Activated naive CD8-positive, alpha-beta T cell treated with anti-CD3 and anti-CD28 coated beads, Interleukin-2, amount 10 ng/mL, durations not matched to agents 7 days and 5 days (primary cell): ENCODE measurements around the gene C10orf95. TPM values are rescaled to one million over a fixed set of nuclear protein-coding genes. Genes with fewer than 3 reads are reported as not detected.
"Not testable (repeated sequence)": the region's sequence is repeated elsewhere in the genome, so short reads cannot be mapped to it uniquely, and the experiment has no call there.

Experiments
- ATAC-seq: fragments of 150-1000 bp; cut with Tn5 transposase; one replicate; pipeline ENCODE4 v1.10.0; 2021; ENCODE audit warnings: low read depth, moderate library complexity
- POLR2A ChIA-PET: fragments of 350-600 bp; sonication (Branson Sonifier 250); formaldehyde crosslinking; loops from one replicate; lab custom pipeline; 2021; ENCODE audit warnings: antibody characterized with exemption; lab: Charles Lee
- DNase-seq: peaks from one replicate; pipeline ENCODE4 v3.0.0; 2021
- H3K27ac Mint-ChIP-seq: one replicate; pipeline ENCODE4 v1.8.0; 2022; ENCODE audit warnings: mild to moderate bottlenecking, mixed read lengths
- H3K27me3 Mint-ChIP-seq: one replicate; pipeline ENCODE4 v1.8.0; 2022; ENCODE audit warnings: mild to moderate bottlenecking, moderate library complexity, mixed read lengths
- H3K36me3 Mint-ChIP-seq: one replicate; pipeline ENCODE4 v1.8.0; 2021; ENCODE audit warnings: mild to moderate bottlenecking, mixed read lengths
- H3K4me1 Mint-ChIP-seq: one replicate; pipeline ENCODE4 v1.8.0; 2021; ENCODE audit warnings: mixed read lengths
- H3K4me3 Mint-ChIP-seq: one replicate; pipeline ENCODE4 v1.8.0; 2022; ENCODE audit warnings: mild to moderate bottlenecking, moderate library complexity, mixed read lengths
- H3K9me3 Mint-ChIP-seq: one replicate; pipeline ENCODE4 v1.8.0; 2021; ENCODE audit warnings: mixed read lengths
- total RNA-seq, 2 experiments: library from RNA; stranded (reverse); gene quantifications; one replicate each; pipeline ENCODE4 v1.2.3, GENCODE V29; 2021

Gene C10orf95
- total RNA-seq, 2 experiments from 2014 or later: 0.28 to 0.54 TPM

- POLR2A ChIA-PET: interaction anchor here (0.6 to 3.7 kb wide), 10 partner anchors 9 to 309 kb away, joined by 3 to 62 read pairs (median 4); partner anchors contain the start of genes C10orf95, FBXL15, NFKB2 and NOLC1
- Mint-ChIP-seq H3K4me3 (peak overlapping the region; percentile 96), H3K27ac (peak overlapping the region; percentile 84), H3K27me3 (no peaks in the 10 kb centered on the region), H3K36me3 (peaks cover 10% of the 10 kb centered on the region), H3K9me3 (no peaks in the 10 kb centered on the region), H3K4me1 (peaks cover 25% of the 10 kb centered on the region)
- no peak for DNase-seq
- ATAC-seq: peak; percentile 28
Observed at GRCh38 chr10:102460836-102461186, 9.5 kb upstream of the C10orf95 start.

- ATAC-seq: no peak
- Mint-ChIP-seq H3K36me3 (peaks cover 13% of the 10 kb centered on the region), H3K27ac (no peak overlapping the region)
Observed at GRCh38 chr10:102458656-102459055, 7.3 kb upstream of the C10orf95 start.

GRCh38 chr10:102457591-102458150, 6.3 kb upstream of the C10orf95 start:
- ATAC-seq (no peak), DNase-seq (no peak)
- H3K9me3 Mint-ChIP-seq: no peaks in the 10 kb centered on the region
- H3K4me1 Mint-ChIP-seq: peaks cover 34% of the 10 kb centered on the region
- POLR2A ChIA-PET: interaction anchor here (0.6 kb wide), 1 partner anchor 293 kb away, joined by 4 read pairs; no protein-coding TSS in a partner anchor
- peaks cover 17% of the 10 kb centered on the region for H3K36me3 Mint-ChIP-seq
- H3K27me3 Mint-ChIP-seq: no peaks in the 10 kb centered on the region
- H3K27ac Mint-ChIP-seq: peak overlapping the region; percentile 46
- H3K4me3 Mint-ChIP-seq: no peak overlapping the region

More at GRCh38 chr10:102458656-102459055, 7.3 kb upstream of the C10orf95 start:
- Mint-ChIP-seq H3K27me3 (no peaks in the 10 kb centered on the region), H3K4me3 (no peak overlapping the region), H3K9me3 (no peaks in the 10 kb centered on the region), H3K4me1 (peaks cover 32% of the 10 kb centered on the region)
- DNase-seq: no peak
- POLR2A ChIA-PET: interaction anchor here (0.6 to 1.5 kb wide), 2 partner anchors 8 to 208 kb away, joined by 3 to 7 read pairs; no protein-coding TSS in a partner anchor

- Mint-ChIP-seq H3K27ac (no peak overlapping the region), H3K27me3 (no peaks in the 10 kb centered on the region)
- POLR2A ChIA-PET: interaction anchor here (0.6 kb wide), 1 partner anchor 208 kb away, joined by 3 read pairs; no protein-coding TSS in a partner anchor
Observed at GRCh38 chr10:102455893-102456471, 4.6 kb upstream of the C10orf95 start.

GRCh38 chr10:102454662-102455487, 3.5 kb upstream of the C10orf95 start:
- H3K27me3 Mint-ChIP-seq, DNase-seq, H3K27ac Mint-ChIP-seq, ATAC-seq, POLR2A ChIA-PET, H3K4me3 Mint-ChIP-seq, H3K9me3 Mint-ChIP-seq: not testable (repeated sequence)
- Mint-ChIP-seq H3K4me1 (peaks cover 26% of the 10 kb centered on the region), H3K36me3 (peaks cover 21% of the 10 kb centered on the region)

More at GRCh38 chr10:102455893-102456471, 4.6 kb upstream of the C10orf95 start:
- peaks cover 21% of the 10 kb centered on the region for H3K36me3 Mint-ChIP-seq
- H3K9me3 Mint-ChIP-seq: no peaks in the 10 kb centered on the region
- no peak overlapping the region for H3K4me3 Mint-ChIP-seq
- no peak for ATAC-seq
- DNase-seq: no peak
- H3K4me1 Mint-ChIP-seq: peaks cover 31% of the 10 kb centered on the region

- ATAC-seq: no peak
- POLR2A ChIA-PET: interaction anchor here (0.7 to 6.6 kb wide), 9 partner anchors 8 to 335 kb away, joined by 3 to 163 read pairs (median 5); partner anchors contain the start of genes CUEDC2 and FBXL15
- no peak overlapping the region for H3K4me3 Mint-ChIP-seq
- no peaks in the 10 kb centered on the region for H3K27me3 Mint-ChIP-seq
- peaks cover 34% of the 10 kb centered on the region for H3K4me1 Mint-ChIP-seq
- DNase-seq: no peak
- H3K9me3 Mint-ChIP-seq: no peaks in the 10 kb centered on the region
- peaks cover 22% of the 10 kb centered on the region for H3K36me3 Mint-ChIP-seq
- no peak overlapping the region for H3K27ac Mint-ChIP-seq
Observed at GRCh38 chr10:102453502-102453901, 2.2 kb upstream of the C10orf95 start.

GRCh38 chr10:102452672-102453340, 1.5 kb upstream of the C10orf95 start:
- DNase-seq (peak; percentile 46), ATAC-seq (peak; percentile 24)
- Mint-ChIP-seq H3K4me1 (peaks cover 34% of the 10 kb centered on the region), H3K27ac (peak overlapping the region; percentile 82), H3K36me3 (peaks cover 22% of the 10 kb centered on the region), H3K27me3 (no peaks in the 10 kb centered on the region), H3K9me3 (no peaks in the 10 kb centered on the region), H3K4me3 (peak overlapping the region; percentile 45)
- POLR2A ChIA-PET: interaction anchor here (0.8 to 6.6 kb wide), 8 partner anchors 9 to 59 kb away, joined by 3 to 163 read pairs (median 5); partner anchors contain the start of genes CUEDC2 and FBXL15

- Mint-ChIP-seq H3K27ac (peak overlapping the region; percentile 93), H3K36me3 (peaks cover 11% of the 10 kb centered on the region), H3K4me1 (peaks cover 31% of the 10 kb centered on the region), H3K4me3 (peak overlapping the region; percentile 94), H3K9me3 (no peaks in the 10 kb centered on the region), H3K27me3 (no peaks in the 10 kb centered on the region)
- POLR2A ChIA-PET: interaction anchor here (0.5 to 6.6 kb wide), 23 partner anchors 8 to 768 kb away, joined by 3 to 163 read pairs (median 5); partner anchors contain the start of genes ACTR1A, ARL3, CUEDC2 and FBXL15
- ATAC-seq: peak; percentile 83
- DNase-seq: peak; percentile 95
Observed at GRCh38 chr10:102450374-102451104, 804 bp downstream of the C10orf95 start.

GRCh38 chr10:102450124-102450373, 1.3 kb downstream of the C10orf95 start:
- ATAC-seq (no peak), DNase-seq (no peak)
- peak overlapping the region; percentile 94 for H3K4me3 Mint-ChIP-seq
- POLR2A ChIA-PET: interaction anchor here (0.5 to 6.6 kb wide), 22 partner anchors 8 to 767 kb away, joined by 3 to 163 read pairs (median 5); partner anchors contain the start of genes ACTR1A, ARL3, CUEDC2 and FBXL15
- no peaks in the 10 kb centered on the region for H3K9me3 Mint-ChIP-seq
- peaks cover 28% of the 10 kb centered on the region for H3K4me1 Mint-ChIP-seq
- H3K36me3 Mint-ChIP-seq: peaks cover 9% of the 10 kb centered on the region
- H3K27me3 Mint-ChIP-seq: no peaks in the 10 kb centered on the region
- H3K27ac Mint-ChIP-seq: peak overlapping the region; percentile 93

GRCh38 chr10:102449321-102450123, 1.8 kb downstream of the C10orf95 start:
- ATAC-seq: peak; percentile 55
- peaks cover 14% of the 10 kb centered on the region for H3K36me3 Mint-ChIP-seq
- H3K4me3 Mint-ChIP-seq: peak overlapping the region; percentile 94
- peak overlapping the region; percentile 93 for H3K27ac Mint-ChIP-seq
- DNase-seq: peak; percentile 78
- H3K27me3 Mint-ChIP-seq: no peaks in the 10 kb centered on the region
- peaks cover 24% of the 10 kb centered on the region for H3K4me1 Mint-ChIP-seq
- POLR2A ChIA-PET: interaction anchor here (0.6 to 6.6 kb wide), 18 partner anchors 7 to 767 kb away, joined by 3 to 163 read pairs (median 5); partner anchors contain the start of genes ACTR1A, ARL3, CUEDC2 and FBXL15
- H3K9me3 Mint-ChIP-seq: no peaks in the 10 kb centered on the region

GRCh38 chr10:102444851-102445250, 6.5 kb downstream of the C10orf95 start:
- Mint-ChIP-seq H3K36me3 (peaks cover 7% of the 10 kb centered on the region), H3K4me3 (no peak overlapping the region), H3K9me3 (no peaks in the 10 kb centered on the region), H3K4me1 (peaks cover 21% of the 10 kb centered on the region), H3K27ac (no peak overlapping the region), H3K27me3 (no peaks in the 10 kb centered on the region)
- POLR2A ChIA-PET: interaction anchor here (0.6 to 1.5 kb wide), 3 partner anchors 12 to 209 kb away, joined by 3 to 4 read pairs (median 4); partner anchors contain the start of gene CUEDC2
- no peak for DNase-seq
- ATAC-seq: no peak
